Astrocyte of the spinal cord (primary cell): ENCODE data around the gene DZIP1L.

ENCODE experiments used
- DNase-seq: peaks from one replicate; pipeline ENCODE4 v3.0.0; 2011; ENCODE audit warnings: low read depth, low spot score
- H3K4me3 ChIP-seq: 2 replicates; pipeline ENCODE4 v1.5.1; 2011; ENCODE audit warnings: low read depth, mild to moderate bottlenecking, low read length, moderate library complexity
- CTCF ChIP-seq: IDR thresholded peaks from 2 replicates; pipeline ENCODE4 v1.5.1; 2012; ENCODE audit warnings: low read depth, mild to moderate bottlenecking, low read length, inconsistent platforms
- in situ Hi-C: cut with HindIII; loops from 2 replicates; pipeline ENCODE4 v1.10.0; 2017; ENCODE audit warnings: low sequenced_read_pairs

Gene DZIP1L

GRCh38 chr3:138019281-138020069 is 95.9 kb downstream of the DZIP1L start:
- in situ Hi-C loops = no loop called here
- no peak overlapping the region for H3K4me3 ChIP-seq
- no peak for DNase-seq
- TF ChIP-seq CTCF = no peak

GRCh38 chr3:138016065-138016464 is 99.3 kb downstream of the DZIP1L start:
- in situ Hi-C loops = no loop called here
- no peak for DNase-seq
- TF ChIP-seq CTCF = no peak
- H3K4me3 ChIP-seq = no peak overlapping the region

- no peak overlapping the region for H3K4me3 ChIP-seq
- in situ Hi-C loops = no loop called here
- no peak for DNase-seq
- TF ChIP-seq CTCF = no peak
Observed at GRCh38 chr3:138012526-138012925, 102.9 kb downstream of the DZIP1L start.
